Esophagus squamous epithelium (tissue), 5 donors: ENCODE data around the gene DYRK1A. TPM values are rescaled to one million over a fixed set of nuclear protein-coding genes. Genes with fewer than 3 reads are reported as not detected.
"Not testable (repeated sequence)": the region's sequence is repeated elsewhere in the genome, so short reads cannot be mapped to it uniquely, and the experiment has no call there.

Experiments used
- DNase-seq: peaks from one replicate; lab custom pipeline; 2025; lab: John Stamatoyannopoulos, UW
- H3K27ac ChIP-seq, 4 donors: fragments of 200-600 bp; sonication (generic); one replicate each; pipeline ENCODE4 v1.5.1; 2016 to 2019; ENCODE audit warnings: mild to moderate bottlenecking in 1 of 4
- H3K27me3 ChIP-seq, 4 donors: fragments of 200-600 bp; sonication (generic); 1 replicate in 3 of 4; 2 replicates in 1 of 4; pipeline versions ENCODE4 v1.5.1 to v1.6.0; 2017 to 2021; ENCODE audit warnings: antibody characterized with exemption in 1 of 4
- H3K36me3 ChIP-seq, 3 donors: fragments of 200-600 bp; sonication (generic); one replicate each; pipeline ENCODE4 v1.5.1; 2016 to 2019
- H3K4me1 ChIP-seq, 3 donors: fragments of 200-600 bp; sonication (generic); one replicate each; pipeline ENCODE4 v1.5.1; 2017 to 2019
- H3K4me3 ChIP-seq, 4 donors: fragments of 200-600 bp; sonication (generic); 1 replicate in 3 of 4; 2 replicates in 1 of 4; pipeline ENCODE4 v1.5.1; 2016 to 2019; ENCODE audit warnings: mild to moderate bottlenecking in 2 of 4, moderate library complexity in 1 of 4
- H3K9me3 ChIP-seq, 3 donors: fragments of 200-600 bp; sonication (generic); one replicate each; pipeline ENCODE4 v1.5.1; 2016 to 2019
- POLR2A ChIP-seq, 4 donors: fragments of 450-650 bp; IDR thresholded peaks; one replicate each; pipeline ENCODE4 v1.6.1; 2017; ENCODE audit warnings: antibody characterized with exemption in 4 of 4, mild to moderate bottlenecking in 4 of 4, moderate library complexity in 3 of 4
- whole genome bisulfite sequencing, 2 donors: methylation state at CpG; one replicate each; pipeline ENCODE4 v1.1.5; 2018; 5-methylcytosine and 5-hydroxymethylcytosine counted together
- intact Hi-C: fragments of 100-400 bp; cut with DNase I; formaldehyde crosslinking; loops from one replicate; pipeline ENCODE4 v1.15.0; 2022
- total RNA-seq, 4 donors: library from RNA; depleted of rRNA; stranded (reverse); fragments of >200 nt; gene quantifications; one replicate each; pipeline ENCODE4 v1.1.0, GENCODE V29; 2016
- TF ChIP-seq, protein P1 (sequence below), 6 experiments: fragments of 450-650 bp in 4 of 6; fragments of 200-600 bp in 2 of 6; sonication (generic) in 2 of 6; IDR thresholded peaks; one replicate each; pipeline ENCODE4 v1.5.1; 2016 to 2019; ENCODE audit warnings: antibody characterized with exemption in 6 of 6, mild to moderate bottlenecking in 4 of 6, moderate library complexity in 4 of 6
- donor health status: DM: yes; HTN: yes; CAD: no.

The DYRK1A gene
- total RNA-seq, result 10 to 100 TPM; 37.8 to 61.0 (median 45.4) TPM

GRCh38 chr21:37366482-37367316 is at the start of gene DYRK1A:
TSS of gene DYRK1A (plus strand) at chr21:37366773. CDS start at chr21:37420375, 53,602 bp downstream.
- TF ChIP-seq, protein P1, sequence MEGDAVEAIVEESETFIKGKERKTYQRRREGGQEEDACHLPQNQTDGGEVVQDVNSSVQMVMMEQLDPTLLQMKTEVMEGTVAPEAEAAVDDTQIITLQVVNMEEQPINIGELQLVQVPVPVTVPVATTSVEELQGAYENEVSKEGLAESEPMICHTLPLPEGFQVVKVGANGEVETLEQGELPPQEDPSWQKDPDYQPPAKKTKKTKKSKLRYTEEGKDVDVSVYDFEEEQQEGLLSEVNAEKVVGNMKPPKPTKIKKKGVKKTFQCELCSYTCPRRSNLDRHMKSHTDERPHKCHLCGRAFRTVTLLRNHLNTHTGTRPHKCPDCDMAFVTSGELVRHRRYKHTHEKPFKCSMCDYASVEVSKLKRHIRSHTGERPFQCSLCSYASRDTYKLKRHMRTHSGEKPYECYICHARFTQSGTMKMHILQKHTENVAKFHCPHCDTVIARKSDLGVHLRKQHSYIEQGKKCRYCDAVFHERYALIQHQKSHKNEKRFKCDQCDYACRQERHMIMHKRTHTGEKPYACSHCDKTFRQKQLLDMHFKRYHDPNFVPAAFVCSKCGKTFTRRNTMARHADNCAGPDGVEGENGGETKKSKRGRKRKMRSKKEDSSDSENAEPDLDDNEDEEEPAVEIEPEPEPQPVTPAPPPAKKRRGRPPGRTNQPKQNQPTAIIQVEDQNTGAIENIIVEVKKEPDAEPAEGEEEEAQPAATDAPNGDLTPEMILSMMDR (IDR thresholded peaks at IDR 0.05), result no peak
- TF ChIP-seq POLR2A (IDR thresholded peaks at IDR 0.05), result peak in 2 of 4 donors; percentile 78 to 83
- H3K9me3 ChIP-seq, result no peaks in the 10 kb centered on the region
- peaks cover 12 to 46% (median 26%) of the 10 kb centered on the region in 3 donors for H3K4me1 ChIP-seq
- H3K27me3 ChIP-seq, result no peaks in the 10 kb centered on the region
- peak; percentile 97 for DNase-seq
- no peaks in the 10 kb centered on the region for H3K36me3 ChIP-seq
- intact Hi-C loops, result loop anchor here (2.0 kb wide), 1 partner anchor 100 kb away; the partner anchor contains the start of gene VPS26C
- peak within 1 kb of the TSS; percentile 100 for H3K27ac ChIP-seq
- 0% methylated on average over 11 to 13 of the region's 92 CpGs for WGBS, 2 donors
- peak within 1 kb of the TSS; percentile 78 to 96 (median 85) for H3K4me3 ChIP-seq

- H3K36me3 ChIP-seq, result no peaks in the 10 kb centered on the region
- no peaks in the 10 kb centered on the region for H3K27me3 ChIP-seq
- 39 to 55% methylated on average over 2 of the region's 2 CpGs for WGBS, 2 donors
- H3K4me1 ChIP-seq, result no peaks in the 10 kb centered on the region
- intact Hi-C loops, result no loop called here
- peaks cover 0 to 23% (median 16%) of the 10 kb centered on the region in 3 donors for H3K9me3 ChIP-seq
- DNase-seq, result no peak
- no peak overlapping the region for H3K27ac ChIP-seq
- no peak for TF ChIP-seq POLR2A (IDR thresholded peaks at IDR 0.05)
- TF ChIP-seq, protein P1 (IDR thresholded peaks at IDR 0.05), result no peak
- no peak overlapping the region for H3K4me3 ChIP-seq
These were observed 47.0 kb upstream of the DYRK1A start for GRCh38 chr21:37319551-37319950.

GRCh38 chr21:37322084-37322483 is 44.5 kb upstream of the DYRK1A start:
- no peak for DNase-seq
- intact Hi-C loops, result no loop called here
- TF ChIP-seq, protein P1 (IDR thresholded peaks at IDR 0.05), result no peak
- TF ChIP-seq POLR2A (IDR thresholded peaks at IDR 0.05), result no peak
- no peaks in the 10 kb centered on the region for H3K27me3 ChIP-seq
- WGBS, 2 donors, result 50 to 56% methylated on average over 5 of the region's 5 CpGs
- H3K4me1 ChIP-seq, result no peaks in the 10 kb centered on the region
- no peaks in the 10 kb centered on the region for H3K36me3 ChIP-seq
- H3K4me3 ChIP-seq, result no peak overlapping the region
- H3K27ac ChIP-seq, result no peak overlapping the region
- H3K9me3 ChIP-seq, result peaks cover 0 to 8% (median 8%) of the 10 kb centered on the region in 3 donors

GRCh38 chr21:37324558-37324957 is 42.0 kb upstream of the DYRK1A start:
- DNase-seq, result no peak
- Histone ChIP-seq H3K9me3 (no peaks in the 10 kb centered on the region), H3K4me3 (no peak overlapping the region), H3K36me3 (no peaks in the 10 kb centered on the region), H3K4me1 (no peaks in the 10 kb centered on the region), H3K27me3 (no peaks in the 10 kb centered on the region), H3K27ac (no peak overlapping the region)
- 87 to 95% methylated on average over 2 of the region's 2 CpGs for WGBS, 2 donors
- TF ChIP-seq, protein P1 (IDR thresholded peaks at IDR 0.05), result no peak
- intact Hi-C loops, result no loop called here

- H3K9me3 ChIP-seq, H3K27me3 ChIP-seq, H3K27ac ChIP-seq, H3K4me1 ChIP-seq, H3K36me3 ChIP-seq, DNase-seq, intact Hi-C loops, H3K4me3 ChIP-seq: not testable (repeated sequence)
- WGBS, 2 donors, result 83 to 85% methylated on average over 7 of the region's 7 CpGs
These were observed 38.4 kb upstream of the DYRK1A start for GRCh38 chr21:37328147-37328546.
